IMR-90 (cell line): Measurements from ENCODE around the gene PRKCA. TPM values are rescaled to one million over a fixed set of nuclear protein-coding genes. Genes with fewer than 3 reads are reported as not detected.

Experiments used
- ATAC-seq: fragments of 200-7000 bp; cut with Tn5 transposase; 2 replicates; pipeline ENCODE4 v1.9.1; 2020; ENCODE audit warnings: low read depth, mild to moderate bottlenecking, moderate library complexity
- BruUV-seq: library from RNA; stranded (reverse); fragments of 400-500 nt; replicated peaks from 2 replicates; lab custom pipeline; 2021; lab: Mats Ljungman, UMichigan
- CTCF ChIA-PET: fragments of 300-600 bp; formaldehyde crosslinking; extraction: SDS; loops from one replicate; lab custom pipeline; 2021; ENCODE audit warnings: antibody characterized with exemption; lab: Yijun Ruan, JAX
- POLR2A ChIA-PET: fragments of 300-600 bp; sonication (Branson Sonifier 250); formaldehyde crosslinking; loops from one replicate; lab custom pipeline; 2022; ENCODE audit warnings: antibody characterized with exemption; ENCODE audit not compliant: unreplicated experiment; lab: Charles Lee
- DNase-seq: peaks from one replicate; pipeline ENCODE4 v3.0.0; 2013
- H2AFZ ChIP-seq: replicated peaks from 2 replicates; pipeline ENCODE3; 2013; ENCODE audit warnings: low read length, mild to moderate bottlenecking; ENCODE audit not compliant: poor library complexity
- H2AK5ac ChIP-seq: 2 replicates; pipeline ENCODE4 v1.6.1; 2013; ENCODE audit warnings: low read depth, low read length, inconsistent platforms
- H2AK9ac ChIP-seq: replicated peaks from 2 replicates; pipeline ENCODE3; 2013; ENCODE audit warnings: mild to moderate bottlenecking, low read depth, low read length, moderate library complexity; ENCODE audit not compliant: poor library complexity
- H2BK120ac ChIP-seq: 2 replicates; pipeline ENCODE4 v1.6.1; 2013; ENCODE audit warnings: low read depth, low read length, inconsistent platforms
- H2BK15ac ChIP-seq: 3 replicates; pipeline ENCODE4 v1.6.1; 2013; ENCODE audit warnings: low read depth, low read length, inconsistent platforms
- H2BK20ac ChIP-seq: 2 replicates; pipeline ENCODE4 v1.6.1; 2013; ENCODE audit warnings: low read depth, mild to moderate bottlenecking, inconsistent platforms, low read length, moderate library complexity
- H2BK5ac ChIP-seq: 2 replicates; pipeline ENCODE4 v1.6.1; 2013; ENCODE audit warnings: mild to moderate bottlenecking, low read depth, low read length, inconsistent platforms; ENCODE audit not compliant: poor library complexity, severe bottlenecking
- H3K14ac ChIP-seq: replicated peaks from 2 replicates; pipeline ENCODE4 v1.6.1; 2013; ENCODE audit warnings: low read depth, low read length, inconsistent platforms
- H3K18ac ChIP-seq: 2 replicates; pipeline ENCODE4 v1.6.1; 2013; ENCODE audit warnings: low read depth, low read length, control low read depth
- H3K23ac ChIP-seq: 2 replicates; pipeline ENCODE4 v1.6.1; 2013; ENCODE audit warnings: low read depth, low read length, inconsistent platforms
- H3K27ac ChIP-seq: 2 replicates; pipeline ENCODE4 v1.5.1; 2013; ENCODE audit warnings: mild to moderate bottlenecking, control low read depth, low read length; ENCODE audit not compliant: insufficient read depth
- H3K27me3 ChIP-seq: 2 replicates; pipeline ENCODE4 v1.6.1; 2013; ENCODE audit warnings: low read length; ENCODE audit not compliant: control insufficient read depth, insufficient read depth
- H3K36me3 ChIP-seq: 2 replicates; pipeline ENCODE4 v1.6.1; 2013; ENCODE audit warnings: low read length, mixed read lengths; ENCODE audit not compliant: control insufficient read depth, insufficient read depth
- H3K4ac ChIP-seq: 2 replicates; pipeline ENCODE4 v1.6.1; 2013; ENCODE audit warnings: low read depth, low read length, inconsistent platforms
- H3K4me1 ChIP-seq: 2 replicates; pipeline ENCODE4 v1.6.1; 2013; ENCODE audit warnings: low read length, mixed read lengths; ENCODE audit not compliant: control insufficient read depth, insufficient read depth
- H3K4me2 ChIP-seq: 2 replicates; pipeline ENCODE4 v1.6.1; 2013; ENCODE audit warnings: low read depth, mild to moderate bottlenecking, control low read depth, low read length, moderate library complexity
- H3K4me3 ChIP-seq: 2 replicates; pipeline ENCODE4 v1.5.1; 2013; ENCODE audit warnings: low read depth, mild to moderate bottlenecking, control low read depth, low read length, moderate library complexity; ENCODE audit not compliant: insufficient read depth
- H3K56ac ChIP-seq: 2 replicates; pipeline ENCODE4 v1.6.1; 2013; ENCODE audit warnings: low read length, inconsistent platforms; ENCODE audit not compliant: insufficient read depth; ENCODE audit errors: extremely low read depth
- H3K79me1 ChIP-seq, 2 experiments: 2 replicates each; pipeline ENCODE4 v1.6.1; 2013; ENCODE audit warnings: low read length in 2 of 2, inconsistent platforms in 1 of 2, low read depth in 1 of 2
- H3K9ac ChIP-seq: 2 replicates; pipeline ENCODE4 v1.6.1; 2013; ENCODE audit warnings: low read depth, low read length, control low read depth
- H3K9me1 ChIP-seq: 2 replicates; pipeline ENCODE4 v1.6.1; 2013; ENCODE audit warnings: low read length, inconsistent platforms; ENCODE audit not compliant: insufficient read depth
- H3K9me3 ChIP-seq: 2 replicates; pipeline ENCODE4 v1.6.1; 2013; ENCODE audit warnings: low read length; ENCODE audit not compliant: control insufficient read depth, insufficient read depth
- H4K20me1 ChIP-seq: 2 replicates; pipeline ENCODE4 v1.6.1; 2013; ENCODE audit warnings: low read length, inconsistent platforms; ENCODE audit not compliant: insufficient read depth
- H4K5ac ChIP-seq: 2 replicates; pipeline ENCODE4 v1.6.1; 2013; ENCODE audit warnings: mild to moderate bottlenecking, low read depth, low read length, control low read depth
- H4K8ac ChIP-seq, 2 experiments: 2 replicates each; pipeline ENCODE4 v1.6.1; 2013; ENCODE audit warnings: low read depth in 2 of 2, low read length in 2 of 2, control low read depth in 1 of 2, inconsistent platforms in 1 of 2
- H4K91ac ChIP-seq: 2 replicates; pipeline ENCODE4 v1.6.1; 2013; ENCODE audit warnings: low read depth, low read length, inconsistent platforms; ENCODE audit not compliant: insufficient read depth
- BHLHE40 ChIP-seq: fragments of 150-350 bp; IDR thresholded peaks from 2 replicates; pipeline ENCODE4 v1.6.1; 2016; ENCODE audit warnings: mild to moderate bottlenecking, low read depth, low read length
- ELK1 ChIP-seq: fragments of 150-350 bp; IDR thresholded peaks from 2 replicates; pipeline ENCODE4 v1.6.1; 2016; ENCODE audit warnings: low read depth, mild to moderate bottlenecking, low read length, moderate library complexity, borderline replicate concordance
- FOS ChIP-seq: fragments of 150-350 bp; IDR thresholded peaks from 2 replicates; pipeline ENCODE4 v1.6.1; 2016; ENCODE audit warnings: low read depth, low read length
- MAZ ChIP-seq: IDR thresholded peaks from 2 replicates; pipeline ENCODE4 v1.6.1; 2012; ENCODE audit warnings: low read depth, mild to moderate bottlenecking, low read length, improper control_type of control experiment, moderate library complexity, borderline replicate concordance
- USF2 ChIP-seq: fragments of 150-350 bp; IDR thresholded peaks from 2 replicates; pipeline ENCODE4 v1.6.1; 2017; ENCODE audit warnings: mild to moderate bottlenecking, antibody characterized with exemption, low read length, low read depth
- WGBS, 2 experiments: methylation state at CpG; one replicate each; pipeline versions ENCODE4 v1.1.5 to v1.1.7; 2013; ENCODE audit warnings: missing lambda C conversion rate in 2 of 2; ENCODE audit not compliant: insufficient read length in 1 of 2; ENCODE audit errors: extremely low coverage in 2 of 2; 5-methylcytosine and 5-hydroxymethylcytosine counted together
- dilution Hi-C: fragments of 300-500 bp; cut with HindIII; formaldehyde crosslinking; loops from one replicate; pipeline ENCODE4 v1.14.3; 2018; ENCODE audit warnings: low sequenced_read_pairs; ENCODE audit not compliant: unreplicated experiment
- in situ Hi-C: fragments of 300-500 bp; cut with MboI; formaldehyde crosslinking; loops from 3 replicates; pipeline ENCODE4 v1.14.3; 2019; ENCODE audit warnings: low sequenced_read_pairs, inconsistent platforms, mixed read lengths
- intact Hi-C: fragments of 100-400 bp; cut with micrococcal nuclease; formaldehyde crosslinking; loops from 2 replicates; pipeline ENCODE4 v1.10.0; 2022
- polyA plus RNA-seq, 3 experiments: library from polyadenylated mRNA; depleted of rRNA; stranded (reverse); fragments of >200 nt; gene quantifications; 2 replicates each; pipeline ENCODE4 v1.2.3, GENCODE V29; 2012; ENCODE audit warnings: low replicate concordance in 1 of 3
- total RNA-seq: library from RNA; depleted of rRNA; stranded (reverse); fragments of >200 nt; gene quantifications from 2 replicates; pipeline ENCODE4 v1.2.3, GENCODE V29; 2012

PRKCA gene
- total and polyA plus RNA-seq, 2 of the 4 experiments (the other 2 are of a cell fraction): 31.0 to 46.0 TPM

GRCh38 chr17:66826856-66827255 is 524.4 kb downstream of the PRKCA start:
- POLR2A ChIA-PET: no interaction called here
- WGBS, 2 experiments: no CpG with 5 or more reads among the region's 6 CpGs

More at GRCh38 chr17:66826856-66827255, 524.4 kb downstream of the PRKCA start:
- DNase-seq (no peak), ATAC-seq (no peak)
- Histone ChIP-seq H3K9me1 (no peaks in the 10 kb centered on the region), H2AFZ (no peak overlapping the region), H2BK5ac (no peak overlapping the region), H4K5ac (no peak overlapping the region), H3K9me3 (no peaks in the 10 kb centered on the region), H3K9ac (no peak overlapping the region), H2BK20ac (no peak overlapping the region), H3K14ac (no peak overlapping the region), H3K4me1 (no peaks in the 10 kb centered on the region), H2AK9ac (no peak overlapping the region), H3K56ac (no peak overlapping the region), H4K20me1 (no peaks in the 10 kb centered on the region), H3K79me1 (no peaks in the 10 kb centered on the region), H3K4me3 (no peak overlapping the region), H3K4ac (no peak overlapping the region), H4K8ac (no peak overlapping the region), H3K27ac (no peak overlapping the region), H3K27me3 (peaks cover 12% of the 10 kb centered on the region; the same call in 1 of the 2 replicates), H3K23ac (no peak overlapping the region), H2BK15ac (no peak overlapping the region), H4K91ac (no peak overlapping the region), H3K18ac (no peak overlapping the region), H3K36me3 (no peaks in the 10 kb centered on the region), H2BK120ac (no peak overlapping the region), H2AK5ac (no peak overlapping the region), H3K4me2 (no peak overlapping the region)
- CTCF ChIA-PET: no interaction called here
- in situ Hi-C loops: no loop called here
- no TSS peak for BruUV-seq
- intact Hi-C loops: no loop called here
- dilution Hi-C loops: no loop called here
- no peak for TF ChIP-seq MAZ
- TF ChIP-seq USF2: no peak
- TF ChIP-seq FOS: no peak
- TF ChIP-seq ELK1: no peak
- no peak for TF ChIP-seq BHLHE40
